Measurements from ENCODE around the gene WWOX. TPM values are rescaled to one million over a fixed set of nuclear protein-coding genes. Genes with fewer than 3 reads are reported as not detected.
A peak's percentile ranks its signal among the peaks of the same experiment; 100 is the strongest.

The WWOX gene
- total and polyA plus RNA-seq, 3 donors from 2014 or later, result 20.6 to 76.7 (median 64.1) TPM

GRCh38 chr16:78348068-78348467 lies 248.6 kb downstream of the WWOX start:
- intact Hi-C loops (cut with DNase I; ENCODE audit: low total_unique reads), result no loop called here
- Histone ChIP-seq H3K9me3 (no peaks in the 10 kb centered on the region), H3K27ac (no peak overlapping the region), H3K27me3 (no peaks in the 10 kb centered on the region), H3K4me1 (no peaks in the 10 kb centered on the region), H3K36me3 (ENCODE audit: low read depth, missing control alignments) (no peaks in the 10 kb centered on the region), H3K4me3 (no peak overlapping the region)
- WGBS, 2 donors, result 97% methylated on average over 3 of the region's 3 CpGs; no CpG with 5 or more reads in 1 of the 2 donors
- TF ChIP-seq POLR2A (IDR thresholded peaks at IDR 0.05), result no peak
- TF ChIP-seq CTCF (IDR thresholded peaks at IDR 0.05), result no peak
- DNase-seq, result no peak

- TF ChIP-seq POLR2A (IDR thresholded peaks at IDR 0.05) (no peak), CTCF (IDR thresholded peaks at IDR 0.05) (no peak)
- H3K4me1 ChIP-seq, result no peaks in the 10 kb centered on the region
- no peaks in the 10 kb centered on the region for H3K27me3 ChIP-seq
- H3K36me3 ChIP-seq (ENCODE audit: low read depth, missing control alignments), result no peaks in the 10 kb centered on the region
- H3K9me3 ChIP-seq, result no peaks in the 10 kb centered on the region
- intact Hi-C loops (cut with DNase I; ENCODE audit: low total_unique reads), result no loop called here
- WGBS, 2 donors, result 76% methylated on average over 9 of the region's 9 CpGs; no CpG with 5 or more reads in 1 of the 2 donors
- DNase-seq, result no peak
- no peak overlapping the region for H3K27ac ChIP-seq
- no peak overlapping the region for H3K4me3 ChIP-seq
These were observed 249.4 kb downstream of the WWOX start for GRCh38 chr16:78348886-78349285.

GRCh38 chr16:78352184-78352583 lies 252.7 kb downstream of the WWOX start:
- intact Hi-C loops (cut with DNase I; ENCODE audit: low total_unique reads), result no loop called here
- no peak for TF ChIP-seq CTCF (IDR thresholded peaks at IDR 0.05)
- DNase-seq, result no peak
- Histone ChIP-seq H3K27ac (no peak overlapping the region), H3K4me1 (no peaks in the 10 kb centered on the region), H3K9me3 (no peaks in the 10 kb centered on the region), H3K4me3 (no peak overlapping the region), H3K27me3 (no peaks in the 10 kb centered on the region), H3K36me3 (ENCODE audit: low read depth, missing control alignments) (no peaks in the 10 kb centered on the region)
- 82 to 89% methylated on average over 1 of the region's 1 CpG for WGBS, 2 donors

- intact Hi-C loops (cut with DNase I; ENCODE audit: low total_unique reads), result no loop called here
- no peak for TF ChIP-seq POLR2A (IDR thresholded peaks at IDR 0.05)
- TF ChIP-seq CTCF (IDR thresholded peaks at IDR 0.05), result no peak
- Histone ChIP-seq H3K27ac (no peak overlapping the region), H3K4me3 (no peak overlapping the region), H3K4me1 (no peaks in the 10 kb centered on the region), H3K27me3 (no peaks in the 10 kb centered on the region), H3K36me3 (ENCODE audit: low read depth, missing control alignments) (no peaks in the 10 kb centered on the region), H3K9me3 (no peaks in the 10 kb centered on the region)
- no peak for DNase-seq
- WGBS, 2 donors, result 75% methylated on average over 9 of the region's 9 CpGs
These were observed 254.3 kb downstream of the WWOX start for GRCh38 chr16:78353640-78354275.

GRCh38 chr16:78362524-78363135 lies 263.2 kb downstream of the WWOX start:
- Histone ChIP-seq H3K4me3 (no peak overlapping the region), H3K4me1 (no peaks in the 10 kb centered on the region), H3K27ac (no peak overlapping the region), H3K36me3 (ENCODE audit: low read depth, missing control alignments) (no peaks in the 10 kb centered on the region), H3K9me3 (no peaks in the 10 kb centered on the region), H3K27me3 (no peaks in the 10 kb centered on the region)
- TF ChIP-seq POLR2A (IDR thresholded peaks at IDR 0.05), result no peak
- TF ChIP-seq CTCF (IDR thresholded peaks at IDR 0.05), result no peak
- WGBS, 2 donors, result 76% methylated on average over 6 of the region's 6 CpGs
- intact Hi-C loops (cut with DNase I; ENCODE audit: low total_unique reads), result no loop called here
- DNase-seq, result peak; percentile 19
